D341Med (cell line): Measurements from ENCODE around the gene SERINC5.
A peak's percentile ranks its signal among the peaks of the same experiment; 100 is the strongest.
"Not testable (repeated sequence)": the region's sequence is repeated elsewhere in the genome, so short reads cannot be mapped to it uniquely, and the experiment has no call there.

Experiments
- DNase-seq: peaks from one replicate; pipeline ENCODE4 v3.0.0; 2012; ENCODE audit warnings: low spot score

Gene SERINC5

DNA sequence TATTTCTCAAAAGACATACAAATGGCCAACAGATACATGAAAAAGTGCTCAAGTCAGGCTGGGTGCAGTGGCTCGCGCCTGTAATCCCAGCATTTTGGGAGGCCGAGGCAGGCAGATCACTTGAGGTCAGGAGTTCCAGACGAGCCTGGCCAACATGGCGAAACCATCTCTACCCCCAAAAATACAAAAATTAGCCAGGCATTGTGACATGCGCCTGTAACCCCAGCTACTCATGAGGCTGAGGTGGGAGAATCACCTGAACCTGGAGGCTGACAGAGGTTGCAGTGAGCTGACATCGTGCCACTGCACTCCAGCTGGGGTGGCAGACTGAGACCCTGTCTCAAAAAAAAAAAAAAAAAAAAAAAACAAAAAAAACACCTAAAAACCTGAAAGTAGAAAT is 119.0 kb downstream of the SERINC5 start:
- DNase-seq: not testable (repeated sequence)

DNA sequence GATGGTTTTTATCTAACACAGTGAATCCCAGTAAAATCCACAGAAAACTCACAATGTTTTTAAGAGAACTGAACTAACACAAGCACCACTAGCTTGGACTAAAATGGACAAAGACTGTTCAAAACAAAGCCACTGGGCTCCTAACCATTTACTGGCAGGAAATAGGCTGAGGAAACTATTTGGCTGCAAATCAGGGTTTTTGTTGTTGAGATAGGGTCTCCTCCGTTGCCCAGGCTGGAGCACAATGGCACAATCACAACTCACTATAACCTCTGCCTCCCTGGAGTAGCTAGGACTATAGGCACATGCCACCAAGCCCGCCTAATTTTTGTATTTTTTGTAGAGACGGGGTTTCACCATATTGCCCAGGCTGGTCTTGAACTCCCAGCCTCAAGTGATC is 121.0 kb downstream of the SERINC5 start:
- no peak for DNase-seq

DNA sequence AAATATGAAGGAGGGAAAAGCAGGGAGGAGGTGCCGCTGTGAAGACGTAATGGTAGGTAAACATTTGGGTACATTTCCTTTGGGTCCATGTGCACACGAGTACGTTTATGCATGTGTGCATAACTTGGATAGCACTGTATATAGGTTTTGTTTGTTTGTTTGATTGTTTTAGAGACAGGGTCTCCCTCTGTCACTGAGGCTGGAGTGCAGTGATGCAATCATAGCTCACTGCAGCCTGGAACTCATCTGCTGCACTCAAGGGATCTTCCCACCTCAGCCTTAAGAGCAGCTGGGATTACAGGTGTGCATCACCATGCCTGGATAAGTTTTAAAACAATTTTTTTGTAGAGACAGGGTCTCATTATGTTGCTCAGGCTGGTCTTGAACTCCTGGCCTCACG is 126.7 kb downstream of the SERINC5 start:
- no peak for DNase-seq

DNA sequence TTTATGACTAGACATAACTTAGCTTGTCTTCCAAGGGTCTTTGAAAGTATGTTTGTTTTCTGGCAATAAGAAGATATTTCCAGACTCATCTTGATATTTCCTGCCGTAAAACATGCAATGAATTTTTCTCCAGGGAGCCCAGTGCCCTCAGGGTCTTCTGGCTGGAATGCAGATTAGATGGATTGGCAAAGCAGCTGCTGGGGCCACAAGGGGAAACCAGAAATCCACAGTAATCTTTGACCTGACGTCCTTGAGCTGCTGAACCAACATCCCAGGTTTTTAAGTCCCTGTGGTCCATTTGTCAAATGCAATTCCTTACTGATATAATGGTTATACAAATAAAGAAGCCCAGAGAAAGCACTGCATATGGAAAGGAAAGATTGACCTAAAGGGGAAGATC is 127.7 kb downstream of the SERINC5 start:
- DNase-seq: no peak

DNA sequence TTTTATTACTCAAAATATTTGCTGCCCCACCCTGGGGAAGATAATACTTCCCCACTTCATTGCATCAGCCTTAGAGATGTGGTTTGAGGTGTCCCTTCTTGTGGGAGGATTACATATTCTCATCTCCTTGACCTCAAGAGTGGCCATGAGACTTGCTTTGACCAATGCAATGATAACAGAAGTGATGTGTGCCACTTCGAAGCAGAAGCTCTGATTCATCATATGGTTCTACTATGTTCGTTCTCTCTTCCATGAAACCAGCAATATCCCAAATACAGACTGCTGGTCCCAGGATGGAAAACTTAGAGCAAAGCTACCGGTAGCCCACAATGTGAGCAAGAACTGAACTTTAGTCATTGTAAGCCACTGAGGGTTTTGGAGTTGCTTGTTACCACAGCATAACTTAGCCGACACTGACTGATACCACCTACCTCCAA is 128.7 kb downstream of the SERINC5 start:
- no peak for DNase-seq

DNA sequence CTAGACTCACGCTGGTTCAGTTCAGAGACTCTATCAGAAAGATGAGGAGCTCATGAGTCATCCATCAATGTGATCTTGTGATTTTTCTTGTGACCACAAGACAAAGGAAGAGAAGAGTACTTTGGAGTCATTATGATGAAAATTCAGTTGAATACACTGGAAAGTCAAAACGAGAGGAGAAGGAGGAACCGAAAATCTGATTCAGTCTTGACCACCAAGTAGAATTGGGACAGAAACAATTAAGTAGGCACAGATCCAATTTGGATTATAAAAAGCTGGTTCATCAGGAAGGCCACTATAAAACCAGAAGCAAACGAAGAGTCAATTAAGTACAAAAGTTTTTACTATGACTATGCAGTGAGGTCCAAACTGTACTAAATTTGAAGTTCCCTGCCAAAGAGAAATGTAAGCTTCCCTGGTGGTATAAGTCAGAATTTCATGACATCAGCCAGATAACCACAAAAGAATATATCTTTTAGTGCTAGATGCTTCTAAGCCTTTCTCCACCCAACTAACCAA is 129.8 kb downstream of the SERINC5 start:
- no peak for DNase-seq

DNA sequence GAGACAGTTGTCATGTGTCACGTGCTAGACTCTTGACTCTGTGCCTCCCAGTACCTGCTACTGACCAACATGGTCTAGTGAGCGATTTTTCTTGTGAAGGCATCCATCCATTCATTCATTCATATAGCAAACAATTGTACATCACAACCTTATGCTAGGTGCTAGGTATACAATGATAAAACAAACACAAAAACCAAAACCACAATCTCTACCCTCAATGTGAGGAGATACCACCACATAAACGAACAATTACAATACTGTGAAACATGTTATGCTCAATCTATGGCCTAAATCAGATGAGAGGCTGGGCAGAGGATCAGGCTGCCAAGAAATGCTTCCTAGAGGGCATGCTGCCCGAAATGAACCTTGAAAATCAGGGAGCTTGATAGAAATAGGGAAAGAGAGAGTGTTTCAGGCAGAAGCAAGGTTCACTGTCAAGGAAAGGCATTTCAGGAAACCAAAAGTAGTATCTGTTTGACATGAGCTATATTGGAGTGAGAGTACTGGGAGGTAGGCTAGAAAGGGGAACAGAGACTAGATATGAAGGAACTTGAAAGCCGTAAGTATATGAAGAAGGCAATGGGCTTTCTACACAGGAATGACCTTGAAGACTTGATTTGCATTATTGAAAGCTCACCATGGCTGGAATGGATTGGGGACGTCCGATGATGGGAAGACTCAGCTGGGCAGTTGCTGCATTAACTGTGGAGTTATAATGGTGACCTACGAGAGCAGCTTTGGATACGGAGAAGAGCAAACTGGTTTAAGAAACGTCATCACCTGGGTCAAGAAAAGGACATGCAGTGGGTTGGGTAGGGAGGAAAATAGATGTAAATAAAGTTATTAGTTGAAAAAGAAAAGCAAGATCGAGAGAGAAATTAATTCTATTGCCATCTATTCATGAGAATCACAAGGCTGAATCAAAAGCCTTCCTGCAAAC is 130.6 kb downstream of the SERINC5 start:
- DNase-seq: no peak

DNA sequence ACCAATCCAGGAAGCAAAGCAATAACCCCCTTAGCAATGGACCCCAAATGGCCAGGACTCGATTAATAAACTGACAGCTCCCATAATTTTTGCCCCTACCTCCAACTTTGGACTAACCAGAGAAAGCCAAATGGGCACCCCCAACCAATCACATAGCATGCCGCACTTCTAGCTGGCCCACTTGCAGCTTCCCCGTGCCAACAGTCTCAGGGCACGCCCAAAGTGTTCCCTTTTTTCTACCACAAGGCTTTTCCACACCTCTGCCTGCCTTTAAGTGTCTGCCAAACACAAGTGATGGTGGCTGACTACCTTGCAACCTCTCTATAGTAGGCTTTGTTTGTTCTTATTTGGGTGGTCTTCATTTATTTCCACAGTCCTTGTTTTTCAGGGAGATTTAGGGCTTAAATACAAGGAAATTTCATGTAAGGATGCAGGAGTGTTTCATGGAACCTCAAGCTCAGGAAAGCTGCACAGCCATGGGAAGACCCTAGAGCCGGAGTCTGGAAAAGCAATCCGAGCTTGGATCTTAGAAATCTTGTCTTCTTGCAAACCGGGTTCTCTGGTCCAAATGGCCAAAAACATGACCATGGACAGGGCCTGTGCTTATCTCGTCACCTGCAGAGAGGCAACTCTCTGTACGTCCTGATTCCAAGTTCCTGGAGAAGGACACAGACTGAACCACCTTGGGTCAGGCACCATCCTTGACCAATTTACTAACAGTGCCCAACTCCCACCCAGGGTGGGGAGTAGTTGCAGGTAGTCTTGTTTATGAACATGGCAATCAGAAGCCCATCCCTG is 131.5 kb downstream of the SERINC5 start:
- DNase-seq: no peak

DNA sequence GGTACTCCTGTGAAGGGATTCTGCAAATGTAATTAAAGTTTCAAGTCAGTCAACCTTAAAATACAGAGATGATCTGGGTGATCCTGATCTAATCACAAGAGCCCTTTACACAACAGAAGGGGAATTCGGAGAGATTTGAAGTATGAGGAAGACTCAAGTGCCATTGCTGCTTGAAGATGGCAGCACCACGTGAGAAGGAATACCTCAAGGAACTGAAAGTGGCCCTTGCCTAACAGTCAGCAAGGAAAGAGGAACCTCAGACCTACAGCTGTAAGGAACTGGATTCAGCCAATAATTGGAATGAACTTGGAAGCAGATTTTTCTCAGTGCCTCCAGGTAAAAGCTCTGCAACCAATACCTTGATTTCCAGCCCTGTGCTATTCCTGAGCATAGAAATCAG is 133.3 kb downstream of the SERINC5 start:
- no peak for DNase-seq

DNA sequence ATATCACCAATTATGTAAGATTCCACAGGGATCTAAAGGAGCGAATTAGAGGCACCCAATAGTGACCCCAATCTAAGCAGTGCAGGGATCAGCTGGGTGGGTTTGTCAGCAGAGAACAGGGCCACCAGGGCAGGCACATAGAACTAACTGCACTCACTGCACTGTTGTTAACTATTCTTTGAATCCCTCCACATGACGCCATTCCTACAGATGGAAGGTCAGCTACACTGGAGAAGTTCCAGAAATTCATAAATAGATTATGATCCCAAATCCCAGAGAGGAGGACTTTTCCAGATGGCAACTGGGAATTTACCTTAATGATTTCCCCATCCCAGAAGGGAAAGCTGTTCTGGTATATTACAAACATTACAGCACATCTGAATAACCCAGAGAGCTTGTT is 136.5 kb downstream of the SERINC5 start:
- no peak for DNase-seq

DNA sequence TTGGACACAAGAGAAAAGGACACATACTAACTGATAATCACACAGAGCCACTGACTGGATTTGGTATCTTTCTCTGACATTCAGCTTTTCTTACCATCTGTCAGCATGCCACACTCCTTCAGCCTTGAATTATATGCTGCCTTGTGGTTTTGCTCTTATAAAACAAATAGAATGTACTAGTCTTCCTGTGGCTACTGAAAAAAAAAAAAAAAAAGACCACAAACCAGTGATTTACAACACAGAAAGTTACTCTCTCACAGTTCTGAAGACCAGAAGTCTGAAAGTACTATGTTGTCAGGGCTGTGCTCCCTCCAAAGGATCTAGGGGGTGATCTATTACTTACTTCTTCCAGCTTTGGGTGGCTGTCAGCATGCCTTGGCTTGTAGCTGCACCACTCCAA is 138.4 kb downstream of the SERINC5 start:
- no peak for DNase-seq

DNA sequence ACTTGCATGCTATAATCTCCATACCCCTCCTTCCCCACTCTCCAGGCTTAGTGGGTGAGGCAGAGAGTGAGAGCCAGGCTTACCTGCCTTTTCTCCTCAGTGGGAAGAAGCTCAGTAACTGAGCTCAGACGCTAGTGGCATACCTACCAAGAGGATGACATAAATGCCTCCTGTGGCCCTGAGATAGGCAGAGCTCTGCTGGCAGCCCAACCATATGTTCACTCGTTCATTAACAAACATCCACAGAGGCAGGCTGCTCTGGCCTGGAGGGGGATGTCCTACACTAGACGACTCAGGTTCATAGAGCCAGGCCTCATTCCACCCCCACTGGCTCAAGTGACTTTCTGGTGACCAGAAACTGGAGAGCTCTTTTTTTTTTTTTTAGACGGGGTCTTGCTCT is 139.4 kb downstream of the SERINC5 start:
- no peak for DNase-seq

DNA sequence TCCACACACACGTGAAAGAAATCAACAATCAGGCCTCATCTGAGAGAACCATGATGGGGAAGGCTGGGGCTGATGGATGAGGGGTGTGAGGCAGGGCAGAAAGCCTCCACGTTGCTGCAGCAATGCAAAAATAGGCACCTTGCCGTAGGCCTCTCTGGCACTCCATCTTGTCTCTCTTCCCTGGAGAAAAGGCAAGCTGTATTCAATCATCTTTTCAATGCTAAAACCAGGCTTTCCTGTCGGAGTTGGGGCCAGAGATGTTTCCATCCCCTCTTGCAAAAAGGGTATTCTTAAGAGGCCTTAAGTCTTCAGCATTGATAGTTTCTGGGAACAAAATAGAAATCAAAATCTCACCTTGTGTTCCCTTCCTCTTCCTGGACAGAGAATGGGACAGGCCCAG is 139.8 kb downstream of the SERINC5 start:
- DNase-seq: no peak

DNA sequence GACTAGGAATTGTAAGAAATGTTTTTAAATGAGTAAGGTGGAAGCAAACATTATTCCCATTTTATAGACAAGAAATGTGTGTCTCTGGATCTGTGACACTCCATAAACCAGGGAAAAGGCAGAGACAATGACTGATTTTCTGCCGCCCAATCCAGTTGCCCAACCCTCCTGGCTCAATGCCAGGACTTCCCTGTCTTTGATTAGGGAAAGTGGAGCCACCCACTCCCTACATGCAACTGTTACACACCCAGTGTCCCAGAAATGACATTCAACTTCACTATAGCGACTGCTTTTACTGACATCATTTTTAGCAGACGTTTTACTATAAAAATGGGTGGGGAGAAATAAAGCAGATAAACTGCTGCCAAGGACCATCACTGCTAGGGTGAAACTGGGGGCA is 141.0 kb downstream of the SERINC5 start:
- DNase-seq: no peak

DNA sequence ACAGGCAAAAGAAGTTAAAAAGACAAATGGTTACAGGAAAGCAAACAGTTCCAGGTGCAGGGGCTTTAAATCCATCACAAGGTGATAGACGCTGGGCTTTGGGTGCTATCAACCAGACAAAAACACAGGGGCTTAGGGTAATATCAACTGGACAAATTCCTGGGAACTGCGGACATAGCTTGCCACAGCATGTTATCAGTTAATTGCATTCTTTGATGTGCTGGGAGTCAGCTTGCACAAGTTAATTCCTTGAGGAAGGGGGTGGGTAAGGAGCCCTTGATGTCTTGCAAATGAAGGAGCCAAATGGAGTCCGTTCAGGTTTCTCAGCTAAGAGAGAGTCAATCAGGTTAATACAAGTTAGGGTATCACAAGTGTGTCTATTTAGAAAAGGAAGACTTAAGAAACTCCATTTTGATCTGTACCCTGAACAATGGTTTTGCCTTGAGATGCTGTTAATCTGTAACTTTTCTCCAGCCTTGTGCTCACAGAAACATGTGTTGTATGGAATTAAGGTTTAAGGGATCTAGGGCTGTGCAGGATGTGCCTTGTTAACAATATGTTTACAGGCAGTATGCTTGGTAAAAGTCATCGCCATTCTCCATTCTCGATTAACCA is 144.4 kb downstream of the SERINC5 start:
- DNase-seq: not testable (repeated sequence)

DNA sequence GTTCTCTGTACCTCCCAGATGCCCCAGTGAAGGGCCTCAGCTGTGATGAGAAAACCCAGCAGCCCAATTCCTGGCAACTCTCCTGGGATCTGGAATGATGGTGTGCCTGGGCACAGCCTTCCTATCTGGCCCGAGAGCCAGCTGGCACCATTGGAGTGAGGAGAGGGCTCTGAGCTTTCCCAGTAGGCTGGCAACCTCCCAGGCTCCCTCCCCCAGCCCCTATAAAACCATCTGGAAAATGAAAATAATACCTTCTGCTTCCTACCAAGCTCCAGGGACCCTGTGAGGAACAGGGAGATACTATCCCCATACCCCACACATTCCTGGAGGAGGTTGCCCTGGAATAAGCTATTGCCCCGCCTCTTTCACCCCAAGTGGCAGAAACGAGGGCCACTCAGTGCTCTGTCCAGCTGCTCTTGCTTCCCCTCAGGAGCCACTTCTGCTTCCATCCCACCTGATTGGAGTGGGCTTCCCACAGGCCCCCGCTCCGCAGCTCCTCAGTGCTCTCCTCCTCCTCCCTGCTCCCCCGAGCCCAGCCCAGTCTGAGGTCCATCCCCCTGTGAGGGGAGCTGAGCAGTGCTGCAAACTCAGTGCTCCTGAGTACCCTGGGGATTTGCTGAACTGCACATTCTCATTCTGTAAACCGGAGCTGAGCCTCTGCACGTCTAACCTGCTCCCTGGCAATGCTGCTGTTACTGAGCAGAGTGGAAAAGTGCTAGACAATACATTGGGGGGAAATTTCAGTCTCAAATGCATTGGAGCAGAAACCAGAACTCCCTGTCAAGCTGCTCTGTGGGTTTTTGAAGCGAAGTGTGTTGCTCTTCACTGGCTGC is 146.0 kb downstream of the SERINC5 start:
- DNase-seq: peak; percentile 74

DNA sequence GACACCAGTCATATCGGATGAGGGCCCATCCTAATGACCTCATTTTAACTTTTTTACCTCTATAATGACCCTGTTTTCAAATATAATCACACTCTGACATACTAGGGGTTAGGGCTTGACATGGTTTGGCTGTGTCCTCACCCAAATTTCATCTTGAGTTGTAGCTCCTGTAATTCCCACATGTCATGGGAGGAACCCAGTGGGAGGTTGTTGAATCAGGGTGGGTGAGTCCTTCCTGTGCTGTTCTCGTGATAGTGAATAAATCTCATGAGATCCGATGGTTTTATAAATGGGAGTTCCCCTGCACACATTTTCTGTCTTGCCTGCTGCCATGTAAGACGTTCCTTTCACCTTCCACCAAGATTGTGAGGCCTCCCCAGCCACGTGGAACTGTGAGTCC is 148.9 kb downstream of the SERINC5 start:
- no peak for DNase-seq

DNA sequence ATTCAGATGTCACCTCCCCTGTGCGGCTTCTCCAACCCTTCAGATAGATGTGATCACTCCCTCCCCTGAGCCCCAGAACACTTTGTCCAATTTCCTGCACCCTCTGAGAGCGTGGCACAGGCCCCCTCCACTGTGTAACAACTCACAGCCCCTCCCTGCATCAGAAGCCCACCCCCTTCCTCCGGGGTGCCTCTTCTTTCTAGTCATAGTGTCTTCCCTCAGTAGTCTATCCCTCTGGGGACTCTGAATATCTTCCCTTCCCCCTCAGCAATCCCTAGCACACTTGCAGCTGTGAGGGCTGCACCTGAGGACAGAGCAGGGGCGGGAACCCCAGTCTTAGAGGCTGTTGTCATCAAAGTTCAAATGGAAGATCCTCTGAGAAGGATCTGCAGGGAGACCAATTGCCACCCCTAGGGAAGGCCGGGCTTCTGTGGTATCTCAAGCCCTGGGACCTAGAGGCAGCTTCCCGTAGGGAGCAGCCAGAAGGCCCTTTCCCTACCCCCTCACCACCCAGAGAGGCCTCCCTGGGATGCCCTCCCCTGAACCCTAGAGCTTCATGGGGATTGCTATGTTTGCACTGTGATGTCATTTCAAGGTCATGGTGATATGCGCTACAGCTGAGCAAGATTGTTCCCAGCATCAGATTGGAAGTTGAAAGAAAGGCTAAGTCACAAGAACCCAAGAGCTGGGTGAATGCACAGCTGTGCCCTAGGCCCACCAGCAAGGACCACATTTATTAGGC is 150.0 kb downstream of the SERINC5 start:
- DNase-seq: no peak

DNA sequence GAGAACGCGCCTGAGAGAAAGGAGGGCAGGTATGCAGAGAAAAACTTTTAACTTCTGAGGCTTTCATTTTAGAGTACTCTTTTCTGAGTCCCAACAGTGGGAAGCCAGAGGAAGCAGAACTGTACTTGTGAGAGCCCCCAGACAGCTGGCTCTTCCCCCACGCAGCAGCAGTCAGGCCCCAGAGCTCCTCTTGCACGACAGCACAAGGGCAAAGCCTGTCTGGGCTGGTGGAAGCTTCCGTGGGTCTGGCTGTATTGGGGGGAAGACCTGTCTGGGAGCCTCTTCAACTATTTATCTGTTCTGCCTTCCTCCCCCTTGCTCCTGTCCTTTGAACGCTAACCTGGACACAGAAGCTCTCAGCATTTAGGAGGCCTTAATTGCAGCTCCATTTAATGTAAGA is 152.5 kb downstream of the SERINC5 start:
- no peak for DNase-seq

DNA sequence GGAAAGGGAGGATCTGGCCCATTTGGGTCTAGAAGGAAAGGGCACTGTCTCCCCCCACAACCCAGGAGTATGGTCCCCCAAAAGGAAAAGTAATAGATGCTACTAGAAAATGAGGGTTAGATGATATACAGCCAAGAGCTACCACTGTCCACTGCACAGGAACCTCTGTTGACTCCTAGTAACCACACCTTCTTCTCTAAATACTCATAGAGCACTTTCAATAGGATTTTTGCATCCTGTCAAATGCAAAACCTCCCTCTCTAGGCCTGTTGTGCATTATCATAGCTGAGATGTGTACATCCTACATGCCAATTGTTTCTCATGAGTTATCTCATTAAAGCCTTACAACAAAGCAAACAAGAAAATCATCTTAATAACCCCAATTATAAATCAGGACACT is 153.9 kb downstream of the SERINC5 start:
- no peak for DNase-seq

DNA sequence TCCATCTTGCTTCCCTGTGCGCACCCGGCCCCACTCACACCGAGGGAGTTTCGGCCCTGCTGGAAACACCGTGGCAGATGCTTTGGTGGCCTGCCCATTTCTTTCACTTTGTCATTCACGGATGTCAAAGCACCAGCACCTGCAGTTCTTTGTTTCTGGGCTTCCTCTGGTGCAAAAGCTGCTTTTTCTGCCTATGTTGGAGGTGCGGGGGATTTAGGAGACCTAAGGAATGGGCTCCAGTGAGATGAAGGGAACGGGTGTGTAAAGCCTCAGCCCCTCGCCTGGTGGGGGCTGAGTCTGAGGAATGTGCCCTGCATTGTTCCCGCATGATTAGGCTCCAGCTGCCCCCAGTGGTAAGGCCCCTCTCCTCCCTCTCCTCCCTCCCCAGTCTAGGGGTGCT is 158.4 kb downstream of the SERINC5 start:
- DNase-seq: no peak
